SK-N-SH (cell line): Measurements from ENCODE around the gene SHROOM3. TPM values are rescaled to one million over a fixed set of nuclear protein-coding genes. Genes with fewer than 3 reads are reported as not detected.
A peak's percentile ranks its signal among the peaks of the same experiment; 100 is the strongest.

Experiments used
- CTCF ChIA-PET: fragments of 300-600, 350-600 bp; formaldehyde crosslinking; extraction: SDS; loops from one replicate; lab custom pipeline; 2021; lab: Yijun Ruan, JAX
- POLR2A ChIA-PET: fragments of 350-600 bp; sonication (Branson Sonifier 250); formaldehyde crosslinking; extraction: SDS; loops from one replicate; lab custom pipeline; 2020; ENCODE audit warnings: antibody characterized with exemption, inconsistent platforms; lab: Yijun Ruan, JAX
- DNase-seq: peaks from one replicate; pipeline ENCODE4 v3.0.0; 2012
- H2AFZ ChIP-seq: fragments of 200-600 bp; sonication (generic); 2 replicates; pipeline ENCODE4 v1.8.1; 2016; ENCODE audit warnings: antibody characterized with exemption, mild to moderate bottlenecking, low read depth
- H3F3A ChIP-seq: fragments of 200-600 bp; sonication (generic); replicated peaks from 2 replicates; pipeline ENCODE3; 2016; ENCODE audit warnings: antibody characterized with exemption, mild to moderate bottlenecking; ENCODE audit not compliant: insufficient read depth
- H3K27ac ChIP-seq, 2 experiments: fragments of 200-500 bp in 1 of 2; fragments of 200-600 bp in 1 of 2; sonication (Bioruptor generic) in 1 of 2; sonication (generic), shearing (Covaris generic) in 1 of 2; 2 replicates each; pipeline versions ENCODE4 v1.5.1 to v1.6.1; 2014 to 2016; ENCODE audit warnings: low read depth in 2 of 2, inconsistent platforms in 1 of 2, low read length in 1 of 2, mild to moderate bottlenecking in 1 of 2, mixed read lengths in 1 of 2
- H3K27me3 ChIP-seq: fragments of 200-600 bp; sonication (generic), shearing (Covaris generic); 2 replicates; pipeline ENCODE4 v1.6.1; 2016; ENCODE audit warnings: mixed run types; ENCODE audit not compliant: insufficient read depth
- H3K36me3 ChIP-seq, 2 experiments: fragments of 200-500 bp in 1 of 2; fragments of 200-600 bp in 1 of 2; sonication (Bioruptor generic) in 1 of 2; sonication (generic) in 1 of 2; replicated peaks in 1 of 2; 2 replicates each; pipeline versions ENCODE3 to v1.5.1; 2014 to 2016; ENCODE audit warnings: low read length in 1 of 2, mild to moderate bottlenecking in 1 of 2; ENCODE audit not compliant: insufficient read depth in 2 of 2, control insufficient read depth in 1 of 2
- H3K4me1 ChIP-seq, 2 experiments: fragments of 200-500 bp in 1 of 2; fragments of 200-600 bp in 1 of 2; sonication (Bioruptor generic) in 1 of 2; sonication (generic), shearing (Covaris generic) in 1 of 2; 2 replicates each; pipeline versions ENCODE4 v1.5.1 to v1.6.1; 2014 to 2016; ENCODE audit warnings: low read depth in 1 of 2, low read length in 1 of 2, mixed run types in 1 of 2; ENCODE audit not compliant: insufficient read depth in 2 of 2, control insufficient read depth in 1 of 2
- H3K4me2 ChIP-seq: fragments of 200-600 bp; sonication (generic), shearing (Covaris generic); 2 replicates; pipeline ENCODE4 v1.6.1; 2017; ENCODE audit warnings: mixed run types
- H3K4me3 ChIP-seq, 2 experiments: fragments of 200-500 bp in 1 of 2; fragments of 200-600 bp in 1 of 2; sonication (Bioruptor generic) in 1 of 2; sonication (generic), shearing (Covaris generic) in 1 of 2; 2 replicates each; pipeline versions ENCODE4 v1.5.1 to v1.8.1; 2014 to 2016; ENCODE audit warnings: low read depth in 2 of 2, inconsistent platforms in 1 of 2, low read length in 1 of 2, mild to moderate bottlenecking in 1 of 2, mixed read lengths in 1 of 2, moderate library complexity in 1 of 2
- H3K79me2 ChIP-seq: fragments of 200-600 bp; sonication (generic); 2 replicates; pipeline ENCODE4 v1.8.1; 2017; ENCODE audit warnings: mild to moderate bottlenecking; ENCODE audit not compliant: insufficient read depth
- H3K9ac ChIP-seq: fragments of 200-600 bp; sonication (generic); 2 replicates; pipeline ENCODE4 v1.6.1; 2017; ENCODE audit warnings: mixed run types
- H3K9me2 ChIP-seq: fragments of 200-600 bp; sonication (generic); 2 replicates; pipeline ENCODE4 v1.6.1; 2017; ENCODE audit warnings: mixed run types
- H3K9me3 ChIP-seq: fragments of 200-600 bp; sonication (generic); 2 replicates; pipeline ENCODE4 v1.6.1; 2017; ENCODE audit warnings: mixed run types, mild to moderate bottlenecking, moderate library complexity
- H4K20me1 ChIP-seq: fragments of 200-600 bp; sonication (generic); 2 replicates; pipeline ENCODE4 v1.6.1; 2017; ENCODE audit warnings: mild to moderate bottlenecking, mixed run types; ENCODE audit not compliant: insufficient read depth
- EP300 ChIP-seq, 2 experiments: IDR thresholded peaks; 2 replicates each; pipeline versions ENCODE4 v1.4.0 to v1.6.1; 2012; ENCODE audit warnings: borderline replicate concordance in 1 of 2, low read depth in 1 of 2, low read length in 1 of 2
- FOSL2 ChIP-seq: IDR thresholded peaks from 2 replicates; pipeline ENCODE4 v1.4.0; 2012; ENCODE audit warnings: low read depth, mild to moderate bottlenecking, moderate library complexity, borderline replicate concordance
- FOXJ3 ChIP-seq: sonication (generic); formaldehyde crosslinking; IDR thresholded peaks from 2 replicates; pipeline ENCODE4 v1.5.1; 2020; ENCODE audit warnings: mild to moderate bottlenecking, missing genetic modification reagents
- RAD21 ChIP-seq: IDR thresholded peaks from 2 replicates; pipeline ENCODE4 v1.6.1; 2012; ENCODE audit warnings: mild to moderate bottlenecking, low read length
- TAF1 ChIP-seq: IDR thresholded peaks from 2 replicates; pipeline ENCODE4 v1.6.1; 2012; ENCODE audit warnings: low read depth, mild to moderate bottlenecking, low read length, moderate library complexity, borderline replicate concordance
- TCF12 ChIP-seq: IDR thresholded peaks from 2 replicates; pipeline ENCODE4 v1.4.0; 2012
- TEAD4 ChIP-seq: IDR thresholded peaks from 2 replicates; pipeline ENCODE4 v1.4.0; 2012; ENCODE audit warnings: mild to moderate bottlenecking, borderline replicate concordance; ENCODE audit not compliant: insufficient read depth
- YY1 ChIP-seq: IDR thresholded peaks from 2 replicates; pipeline ENCODE4 v1.4.0; 2012; ENCODE audit warnings: low read depth, mild to moderate bottlenecking
- WGBS: methylation state at CpG from one replicate; pipeline ENCODE4 v1.1.6; 2017; ENCODE audit warnings: low lambda C conversion rate; 5-methylcytosine and 5-hydroxymethylcytosine counted together
- polyA plus RNA-seq, 3 experiments: library from polyadenylated mRNA; depleted of rRNA; stranded (reverse); fragments of >200 nt; gene quantifications; 2 replicates each; pipeline ENCODE4 v1.2.3, GENCODE V29; 2012
- TF ChIP-seq, protein P1 (sequence below): fragments of 150-350 bp; IDR thresholded peaks from 2 replicates; pipeline ENCODE4 v1.6.1; 2016; ENCODE audit warnings: mild to moderate bottlenecking, low read depth, low read length
- TF ChIP-seq, protein P2 (sequence below): IDR thresholded peaks from 2 replicates; pipeline ENCODE4 v1.4.0; 2012; ENCODE audit warnings: low read depth, borderline replicate concordance
- TF ChIP-seq, protein P3 (sequence below): IDR thresholded peaks from 2 replicates; pipeline ENCODE4; 2012
- TF ChIP-seq, protein P4 (sequence below): IDR thresholded peaks from 2 replicates; pipeline ENCODE4 v1.4.0; 2012; ENCODE audit warnings: low read depth, borderline replicate concordance
- TF ChIP-seq, protein P5 (sequence below): IDR thresholded peaks from 2 replicates; pipeline ENCODE4 v1.4.0; 2012; ENCODE audit warnings: low read depth

Gene SHROOM3
- polyA plus RNA-seq, 1 of the 3 experiments (the other 2 are of a cell fraction): 4.3 TPM

DNA sequence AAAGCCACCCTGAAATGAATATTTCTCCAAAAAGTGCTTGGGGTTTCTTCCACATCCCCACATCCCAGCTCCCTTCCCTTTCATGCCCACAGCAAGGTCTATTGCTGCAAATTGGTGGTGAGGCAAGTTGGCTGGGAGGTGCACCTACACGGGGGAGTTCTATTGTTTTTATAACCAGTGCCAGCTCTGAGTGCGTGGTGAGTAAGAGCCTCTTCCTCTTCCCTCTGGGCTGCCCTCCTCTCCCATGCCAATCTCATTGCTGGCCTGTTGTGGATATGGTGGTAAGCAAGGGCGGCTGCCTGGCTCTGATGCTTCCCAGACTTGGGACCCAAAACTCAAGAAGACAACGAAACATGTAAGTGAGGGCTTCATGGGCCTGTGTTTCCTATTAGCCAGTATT is 204.3 kb downstream of the SHROOM3 start (continued):
- TF ChIP-seq, protein P1, sequence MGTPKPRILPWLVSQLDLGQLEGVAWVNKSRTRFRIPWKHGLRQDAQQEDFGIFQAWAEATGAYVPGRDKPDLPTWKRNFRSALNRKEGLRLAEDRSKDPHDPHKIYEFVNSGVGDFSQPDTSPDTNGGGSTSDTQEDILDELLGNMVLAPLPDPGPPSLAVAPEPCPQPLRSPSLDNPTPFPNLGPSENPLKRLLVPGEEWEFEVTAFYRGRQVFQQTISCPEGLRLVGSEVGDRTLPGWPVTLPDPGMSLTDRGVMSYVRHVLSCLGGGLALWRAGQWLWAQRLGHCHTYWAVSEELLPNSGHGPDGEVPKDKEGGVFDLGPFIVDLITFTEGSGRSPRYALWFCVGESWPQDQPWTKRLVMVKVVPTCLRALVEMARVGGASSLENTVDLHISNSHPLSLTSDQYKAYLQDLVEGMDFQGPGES: no peak
- TF ChIP-seq, protein P2, sequence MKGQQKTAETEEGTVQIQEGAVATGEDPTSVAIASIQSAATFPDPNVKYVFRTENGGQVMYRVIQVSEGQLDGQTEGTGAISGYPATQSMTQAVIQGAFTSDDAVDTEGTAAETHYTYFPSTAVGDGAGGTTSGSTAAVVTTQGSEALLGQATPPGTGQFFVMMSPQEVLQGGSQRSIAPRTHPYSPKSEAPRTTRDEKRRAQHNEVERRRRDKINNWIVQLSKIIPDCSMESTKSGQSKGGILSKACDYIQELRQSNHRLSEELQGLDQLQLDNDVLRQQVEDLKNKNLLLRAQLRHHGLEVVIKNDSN: no peak
- TF ChIP-seq TCF12 (peak; percentile 64), EP300 (IDR thresholded peaks at IDR 0.05; ENCODE audit: borderline replicate concordance in 1 of 2, low read depth in 1 of 2, low read length in 1 of 2) (peak in 1 of 2 experiments; percentile 33; a peak in 1 of 4 replicates), RAD21 (no peak), TEAD4 (no peak), YY1 (0 out of 2 replicates have a peak, but pooled peaks have one; percentile 20)
- TF ChIP-seq, protein P3, sequence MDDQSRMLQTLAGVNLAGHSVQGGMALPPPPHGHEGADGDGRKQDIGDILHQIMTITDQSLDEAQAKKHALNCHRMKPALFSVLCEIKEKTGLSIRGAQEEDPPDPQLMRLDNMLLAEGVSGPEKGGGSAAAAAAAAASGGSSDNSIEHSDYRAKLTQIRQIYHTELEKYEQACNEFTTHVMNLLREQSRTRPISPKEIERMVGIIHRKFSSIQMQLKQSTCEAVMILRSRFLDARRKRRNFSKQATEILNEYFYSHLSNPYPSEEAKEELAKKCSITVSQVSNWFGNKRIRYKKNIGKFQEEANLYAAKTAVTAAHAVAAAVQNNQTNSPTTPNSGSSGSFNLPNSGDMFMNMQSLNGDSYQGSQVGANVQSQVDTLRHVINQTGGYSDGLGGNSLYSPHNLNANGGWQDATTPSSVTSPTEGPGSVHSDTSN: peak; percentile 59
- TF ChIP-seq, all 33 proteins: peak for 8

DNA sequence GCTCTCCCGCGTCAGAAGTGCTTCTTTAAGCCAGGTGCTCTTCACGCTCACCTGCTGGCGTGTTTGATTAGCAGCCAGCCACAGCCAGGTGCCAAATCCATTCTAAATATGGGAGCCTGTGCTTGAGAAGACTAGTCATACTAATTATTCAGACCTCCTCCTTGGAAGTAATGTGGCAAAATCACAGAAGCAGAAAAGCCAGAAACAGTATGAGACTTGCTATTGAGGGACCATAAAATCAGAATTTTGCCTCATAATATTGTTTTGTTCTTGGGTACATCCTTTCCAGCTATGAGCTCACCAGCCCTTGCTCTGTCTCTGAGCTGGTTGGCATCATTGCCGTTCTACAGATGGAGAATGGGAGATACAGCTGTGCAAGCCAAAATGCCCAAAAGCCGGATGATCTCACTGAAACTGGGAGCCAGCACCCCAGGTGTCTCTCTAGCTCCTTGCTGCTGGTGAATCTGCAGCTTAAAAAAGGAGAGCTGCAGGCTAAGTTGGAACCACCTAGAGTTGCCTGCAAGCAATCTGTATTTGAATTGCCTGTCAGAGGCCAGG is 205.4 kb downstream of the SHROOM3 start:
- Histone ChIP-seq H3K79me2 (peaks cover 58% of the 10 kb centered on the region), H3K4me3 (peak overlapping the region in 1 of 2 experiments; percentile 62; a peak in 2 of 4 replicates), H3K9ac (peak overlapping the region; percentile 56), H3F3A (peaks cover 32% of the 10 kb centered on the region), H3K4me2 (peak overlapping the region; percentile 67), H2AFZ (no peak overlapping the region), H3K9me2 (no peaks in the 10 kb centered on the region), H3K27ac (peak overlapping the region in 1 of 2 experiments; percentile 69; a peak in 2 of 4 replicates), H4K20me1 (no peaks in the 10 kb centered on the region), H3K4me1 (peaks cover 5% of the 10 kb centered on the region in 2 experiments; a peak in 3 of 4 replicates), H3K27me3 (no peaks in the 10 kb centered on the region), H3K9me3 (no peaks in the 10 kb centered on the region), H3K36me3 (no peaks in the 10 kb centered on the region)
- WGBS: 93% methylated on average over 6 of the region's 6 CpGs
- POLR2A ChIA-PET: no interaction called here
- no peak for DNase-seq
- TF ChIP-seq, protein P4, sequence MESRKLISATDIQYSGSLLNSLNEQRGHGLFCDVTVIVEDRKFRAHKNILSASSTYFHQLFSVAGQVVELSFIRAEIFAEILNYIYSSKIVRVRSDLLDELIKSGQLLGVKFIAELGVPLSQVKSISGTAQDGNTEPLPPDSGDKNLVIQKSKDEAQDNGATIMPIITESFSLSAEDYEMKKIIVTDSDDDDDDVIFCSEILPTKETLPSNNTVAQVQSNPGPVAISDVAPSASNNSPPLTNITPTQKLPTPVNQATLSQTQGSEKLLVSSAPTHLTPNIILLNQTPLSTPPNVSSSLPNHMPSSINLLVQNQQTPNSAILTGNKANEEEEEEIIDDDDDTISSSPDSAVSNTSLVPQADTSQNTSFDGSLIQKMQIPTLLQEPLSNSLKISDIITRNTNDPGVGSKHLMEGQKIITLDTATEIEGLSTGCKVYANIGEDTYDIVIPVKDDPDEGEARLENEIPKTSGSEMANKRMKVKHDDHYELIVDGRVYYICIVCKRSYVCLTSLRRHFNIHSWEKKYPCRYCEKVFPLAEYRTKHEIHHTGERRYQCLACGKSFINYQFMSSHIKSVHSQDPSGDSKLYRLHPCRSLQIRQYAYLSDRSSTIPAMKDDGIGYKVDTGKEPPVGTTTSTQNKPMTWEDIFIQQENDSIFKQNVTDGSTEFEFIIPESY: no peak
- TF ChIP-seq, protein P1: no peak
- TF ChIP-seq TAF1: no peak
- TF ChIP-seq, protein P5, sequence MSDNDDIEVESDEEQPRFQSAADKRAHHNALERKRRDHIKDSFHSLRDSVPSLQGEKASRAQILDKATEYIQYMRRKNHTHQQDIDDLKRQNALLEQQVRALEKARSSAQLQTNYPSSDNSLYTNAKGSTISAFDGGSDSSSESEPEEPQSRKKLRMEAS: no peak
- no peak for TF ChIP-seq EP300 (IDR thresholded peaks at IDR 0.05; ENCODE audit: borderline replicate concordance in 1 of 2, low read depth in 1 of 2, low read length in 1 of 2)
- no peak for TF ChIP-seq FOSL2
- TF ChIP-seq FOXJ3 (CRISPR knock-in tag): no peak
- CTCF ChIA-PET: no interaction called here
